CD4-positive, alpha-beta T cell treated with Interleukin-12 subunit alpha and Interleukin-12 subunit beta, for 1 hour (primary cell): ENCODE data around the gene FAM174C.
A peak's percentile ranks its signal among the peaks of the same experiment; 100 is the strongest.

Experiments
- DNase-seq: peaks from one replicate; pipeline ENCODE4 v3.0.0-alpha.2; 2020

Gene FAM174C

GRCh38 chr19:1275976-1276627 is 772 bp downstream of the FAM174C start:
- DNase-seq, result no peak

GRCh38 chr19:1276628-1277022 is 1.3 kb downstream of the FAM174C start:
- DNase-seq, result no peak

- no peak for DNase-seq
These were observed 1.7 kb downstream of the FAM174C start for GRCh38 chr19:1277061-1277460.

- no peak for DNase-seq
These were observed 2.7 kb downstream of the FAM174C start for GRCh38 chr19:1278074-1278473.

GRCh38 chr19:1278713-1279660 is 3.7 kb downstream of the FAM174C start:
- no peak for DNase-seq

GRCh38 chr19:1279782-1280341 is 4.5 kb downstream of the FAM174C start:
- peak; percentile 82 for DNase-seq

GRCh38 chr19:1280636-1281568 is 5.6 kb downstream of the FAM174C start:
- no peak for DNase-seq

- DNase-seq, result no peak
These were observed 6.4 kb downstream of the FAM174C start for GRCh38 chr19:1281569-1282287.

GRCh38 chr19:1282588-1283206 is 7.4 kb downstream of the FAM174C start:
- DNase-seq, result no peak

GRCh38 chr19:1283207-1283916 is 8.0 kb downstream of the FAM174C start:
- DNase-seq, result no peak

- DNase-seq, result no peak
These were observed 8.6 kb downstream of the FAM174C start for GRCh38 chr19:1283917-1284292.

GRCh38 chr19:1284293-1284978 is 9.1 kb downstream of the FAM174C start:
- no peak for DNase-seq

GRCh38 chr19:1284979-1285736 is 9.8 kb downstream of the FAM174C start:
- no peak for DNase-seq

- DNase-seq, result no peak
These were observed 10.5 kb downstream of the FAM174C start, which contains the start of gene EFNA2 for GRCh38 chr19:1285737-1286360. EFNA2 (plus strand) TSS chr19:1285873; CDS start chr19:1286169, 296 bp downstream.

GRCh38 chr19:1286487-1287353 is 11.4 kb downstream of the FAM174C start:
- DNase-seq, result no peak

GRCh38 chr19:1287354-1288225 is 12.3 kb downstream of the FAM174C start:
- no peak for DNase-seq

- DNase-seq, result no peak
These were observed 12.9 kb downstream of the FAM174C start for GRCh38 chr19:1288226-1288612.
